Stomach (tissue), 9 donors: ENCODE measurements around the gene VBP1. TPM values are rescaled to one million over a fixed set of nuclear protein-coding genes. Genes with fewer than 3 reads are reported as not detected.

ENCODE experiments used
- DNase-seq, 2 donors: peaks; one replicate each; pipeline versions ENCODE4 v3.0.0 to v3.0.0-alpha.2; 2013 to 2019
- H3K27ac ChIP-seq, 5 donors: fragments of 200-600 bp in 4 of 5; sonication (generic) in 4 of 5; one replicate each; pipeline ENCODE4 v1.5.1; 2013 to 2019; ENCODE audit warnings: mild to moderate bottlenecking in 1 of 5, moderate library complexity in 1 of 5
- H3K27me3 ChIP-seq, 3 donors: fragments of 200-600 bp; sonication (generic); one replicate each; pipeline ENCODE4 v1.5.1; 2017 to 2019; ENCODE audit warnings: mixed run types in 1 of 3
- H3K36me3 ChIP-seq, 4 donors: fragments of 200-600 bp; sonication (generic); 1 replicate in 3 of 4; 2 replicates in 1 of 4; pipeline ENCODE4 v1.5.1; 2016 to 2019
- H3K4me1 ChIP-seq, 4 donors: fragments of 200-600 bp; sonication (generic); one replicate each; pipeline ENCODE4 v1.5.1; 2016 to 2019
- H3K4me3 ChIP-seq, 4 donors: fragments of 200-600 bp; sonication (generic) in 3 of 4; one replicate each; pipeline ENCODE4 v1.5.1; 2016 to 2019; ENCODE audit warnings: mild to moderate bottlenecking in 1 of 4
- H3K9me3 ChIP-seq, 4 donors: fragments of 200-600 bp; sonication (generic); one replicate each; pipeline ENCODE4 v1.5.1; 2016 to 2019
- CTCF ChIP-seq, 7 experiments: fragments of 450-650 bp in 4 of 7; fragments of 200-600 bp in 3 of 7; sonication (generic) in 3 of 7; IDR thresholded peaks; one replicate each; pipeline ENCODE4 v1.5.1; 2016 to 2019; ENCODE audit warnings: antibody characterized with exemption in 7 of 7, control low read depth in 2 of 7, mild to moderate bottlenecking in 1 of 7
- EP300 ChIP-seq: sonication (generic); formaldehyde crosslinking; IDR thresholded peaks from one replicate; pipeline ENCODE4 v1.6.1; 2017; ENCODE audit warnings: antibody characterized with exemption
- POLR2A ChIP-seq, 4 donors: fragments of 450-650 bp; IDR thresholded peaks; one replicate each; pipeline ENCODE4 v1.6.1; 2016; ENCODE audit warnings: antibody characterized with exemption in 4 of 4, control low read depth in 2 of 4, mild to moderate bottlenecking in 1 of 4, moderate library complexity in 1 of 4
- POLR2AphosphoS5 ChIP-seq, 3 donors: sonication (generic); formaldehyde crosslinking; IDR thresholded peaks; one replicate each; pipeline ENCODE4 v1.6.1; 2016; ENCODE audit warnings: antibody characterized with exemption in 3 of 3
- WGBS, 5 donors: extraction: QIAGEN DNeasy Blood & Tissue Kit in 3 of 5; methylation state at CpG; one replicate each; pipeline versions ENCODE4 v1.1.5 to v1.1.7; 2013 to 2018; 5-methylcytosine and 5-hydroxymethylcytosine counted together
- intact Hi-C: fragments of 100-400 bp; cut with DNase I; formaldehyde crosslinking; loops from one replicate; pipeline ENCODE4 v1.15.1; 2023; ENCODE audit warnings: low total_unique reads
- polyA plus RNA-seq, 3 donors: library from polyadenylated mRNA; stranded (reverse); fragments of 200-250 nt; gene quantifications; one replicate each; pipeline ENCODE4 v1.2.3, GENCODE V29; 2013
- total RNA-seq, 5 donors: library from RNA; depleted of rRNA; stranded (reverse); fragments of >200 nt; gene quantifications; one replicate each; pipeline versions ENCODE4 v1.1.0 to v1.2.3, GENCODE V29; 2014 to 2016
- donor health status: healthy with polysubstance abuse.
- donor health status: Bipolar disorder and iron deficiency.
- donor health status: healthy.

Gene VBP1
- total and polyA plus RNA-seq, 8 donors: 8.8 to 50.7 (median 31.9) TPM

GRCh38 chrX:155188786-155189185 is 27.5 kb upstream of the VBP1 start:
- peaks cover 0 to 31% (median 8%) of the 10 kb centered on the region in 4 donors for H3K9me3 ChIP-seq
- H3K27ac ChIP-seq: no peak overlapping the region
- H3K4me3 ChIP-seq: no peak overlapping the region
- TF ChIP-seq EP300: no peak
- no peak for TF ChIP-seq POLR2A (IDR thresholded peaks at IDR 0.05)
- no peak for TF ChIP-seq POLR2AphosphoS5 (IDR thresholded peaks at IDR 0.05)
- no peak for TF ChIP-seq CTCF (IDR thresholded peaks at IDR 0.05)
- no peaks in the 10 kb centered on the region for H3K4me1 ChIP-seq
- intact Hi-C loops: no loop called here
- H3K27me3 ChIP-seq: no peaks in the 10 kb centered on the region
- WGBS, 5 donors: 54 to 73% (median 66%) methylated on average over 5 of the region's 5 CpGs; no CpG with 5 or more reads in 1 of the 5 donors
- DNase-seq: peak in 1 of 2 donors; percentile 3
- no peaks in the 10 kb centered on the region for H3K36me3 ChIP-seq

- DNase-seq: no peak
- no peak for TF ChIP-seq CTCF (IDR thresholded peaks at IDR 0.05)
- TF ChIP-seq POLR2AphosphoS5 (IDR thresholded peaks at IDR 0.05): no peak
- no peak for TF ChIP-seq POLR2A (IDR thresholded peaks at IDR 0.05)
- TF ChIP-seq EP300: no peak
- Histone ChIP-seq H3K36me3 (no peaks in the 10 kb centered on the region), H3K4me3 (no peak overlapping the region), H3K27me3 (no peaks in the 10 kb centered on the region), H3K4me1 (peaks cover 0 to 5% (median 0%) of the 10 kb centered on the region in 4 donors), H3K27ac (no peak overlapping the region), H3K9me3 (no peaks in the 10 kb centered on the region)
- intact Hi-C loops: no loop called here
- 65 to 89% (median 84%) methylated on average over 3 of the region's 3 CpGs for WGBS, 5 donors
Measured at GRCh38 chrX:155211208-155211607, 5.1 kb upstream of the VBP1 start.

GRCh38 chrX:155213731-155214130 is 2.5 kb upstream of the VBP1 start:
- Histone ChIP-seq H3K27ac (no peak overlapping the region), H3K27me3 (no peaks in the 10 kb centered on the region), H3K9me3 (no peaks in the 10 kb centered on the region), H3K36me3 (no peaks in the 10 kb centered on the region), H3K4me3 (no peak overlapping the region), H3K4me1 (peaks cover 0 to 18% (median 12%) of the 10 kb centered on the region in 4 donors)
- 69 to 93% (median 91%) methylated on average over 4 of the region's 4 CpGs for WGBS, 5 donors
- no peak for DNase-seq
- no peak for TF ChIP-seq POLR2A (IDR thresholded peaks at IDR 0.05)
- no peak for TF ChIP-seq CTCF (IDR thresholded peaks at IDR 0.05)
- intact Hi-C loops: no loop called here

GRCh38 chrX:155215443-155216178 is 649 bp upstream of the VBP1 start:
- H3K36me3 ChIP-seq: peaks cover 0 to 4% (median under 1%) of the 10 kb centered on the region in 4 donors
- peak overlapping the region; percentile 80 to 93 (median 90) for H3K27ac ChIP-seq
- H3K27me3 ChIP-seq: no peaks in the 10 kb centered on the region
- H3K4me1 ChIP-seq: peaks cover 0 to 24% (median 15%) of the 10 kb centered on the region in 4 donors
- peak overlapping the region; percentile 61 to 85 (median 74) for H3K4me3 ChIP-seq
- 37 to 65% (median 44%) methylated on average over 15 of the region's 15 CpGs for WGBS, 5 donors
- no peaks in the 10 kb centered on the region for H3K9me3 ChIP-seq
- no peak for DNase-seq
- TF ChIP-seq POLR2AphosphoS5 (IDR thresholded peaks at IDR 0.05): no peak
- no peak for TF ChIP-seq POLR2A (IDR thresholded peaks at IDR 0.05)
- no peak for TF ChIP-seq CTCF (IDR thresholded peaks at IDR 0.05)
- no peak for TF ChIP-seq EP300
- intact Hi-C loops: no loop called here
